NB4 (cell line): ENCODE results near the gene KLHL13.

Experiments
- DNase-seq: peaks from one replicate; pipeline ENCODE4 v3.0.0; 2010; ENCODE audit warnings: low read depth
- H3K4me3 ChIP-seq: one replicate; pipeline ENCODE4 v1.5.1; 2011; ENCODE audit warnings: mild to moderate bottlenecking, low read depth, low read length, moderate library complexity
- CTCF ChIP-seq: IDR thresholded peaks from one replicate; pipeline ENCODE4 v1.5.1; 2012; ENCODE audit warnings: low read depth, low read length
- MYC ChIP-seq: IDR thresholded peaks from 2 replicates; pipeline ENCODE4 v1.6.1; 2011; ENCODE audit warnings: low read depth, low read length
- POLR2A ChIP-seq: IDR thresholded peaks from 2 replicates; pipeline ENCODE4 v1.6.1; 2011; ENCODE audit warnings: mild to moderate bottlenecking; ENCODE audit not compliant: insufficient read length; ENCODE audit errors: extremely low read depth
- TF ChIP-seq, protein P1 (sequence below): IDR thresholded peaks from 2 replicates; pipeline ENCODE4 v1.6.1; 2011; ENCODE audit warnings: low read depth, low read length

The KLHL13 gene

GRCh38 chrX:118062817-118063615 is 53.6 kb downstream of the KLHL13 start:
- no peak overlapping the region for H3K4me3 ChIP-seq
- DNase-seq, result no peak
- TF ChIP-seq, protein P1, sequence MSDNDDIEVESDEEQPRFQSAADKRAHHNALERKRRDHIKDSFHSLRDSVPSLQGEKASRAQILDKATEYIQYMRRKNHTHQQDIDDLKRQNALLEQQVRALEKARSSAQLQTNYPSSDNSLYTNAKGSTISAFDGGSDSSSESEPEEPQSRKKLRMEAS, result no peak
- TF ChIP-seq POLR2A (no peak), MYC (no peak), CTCF (no peak)

GRCh38 chrX:118062048-118062789 is 54.4 kb downstream of the KLHL13 start:
- no peak overlapping the region for H3K4me3 ChIP-seq
- TF ChIP-seq, protein P1, result no peak
- TF ChIP-seq POLR2A (no peak), MYC (no peak), CTCF (no peak)
- DNase-seq, result peak; percentile 1

DNA sequence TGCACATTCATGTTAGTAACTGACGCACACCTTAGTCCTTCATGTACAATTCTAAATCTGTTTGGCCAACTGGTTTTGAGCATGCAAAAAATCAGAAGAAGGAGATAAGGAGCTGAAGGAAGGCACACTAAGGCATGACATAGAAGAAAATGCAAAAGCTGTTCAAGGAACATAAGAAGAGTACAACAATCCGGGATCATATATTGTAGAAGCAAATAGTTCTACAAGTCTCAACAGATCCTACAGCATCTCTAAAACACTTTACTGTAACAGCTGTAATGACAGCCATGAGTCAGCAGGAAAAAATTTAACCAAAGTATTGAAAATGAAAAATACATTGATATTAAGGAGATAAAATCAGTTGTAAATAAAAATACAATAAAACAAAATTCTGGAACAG is 57.7 kb downstream of the KLHL13 start:
- TF ChIP-seq MYC, result no peak
- TF ChIP-seq, protein P1, result no peak
- TF ChIP-seq CTCF, result no peak
- no peak for TF ChIP-seq POLR2A
- DNase-seq, result no peak

DNA sequence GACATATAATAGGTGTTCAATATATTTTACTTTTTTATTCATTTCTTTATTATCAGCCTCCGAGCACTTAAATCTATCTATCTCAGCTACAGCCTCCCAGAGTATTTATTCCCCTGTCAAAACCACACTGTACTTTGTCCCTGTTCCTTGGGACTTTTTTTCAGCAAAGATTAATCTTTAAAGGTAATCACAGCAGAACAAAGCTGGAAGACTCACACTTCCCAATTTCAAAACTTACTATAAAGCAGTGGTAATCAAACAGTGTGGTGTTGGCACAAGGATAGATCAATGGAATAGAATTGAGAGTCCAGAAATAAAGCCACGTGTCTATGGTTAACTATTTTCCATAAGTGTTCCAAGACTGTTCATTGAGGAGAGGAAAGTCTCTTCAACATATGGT is 59.7 kb downstream of the KLHL13 start:
- no peak overlapping the region for H3K4me3 ChIP-seq
- TF ChIP-seq POLR2A (no peak), MYC (no peak), CTCF (no peak)
- TF ChIP-seq, protein P1, result no peak
- DNase-seq, result no peak

More for the DNA sequence above, 57.7 kb downstream of the KLHL13 start:
- H3K4me3 ChIP-seq, result no peak overlapping the region

DNA sequence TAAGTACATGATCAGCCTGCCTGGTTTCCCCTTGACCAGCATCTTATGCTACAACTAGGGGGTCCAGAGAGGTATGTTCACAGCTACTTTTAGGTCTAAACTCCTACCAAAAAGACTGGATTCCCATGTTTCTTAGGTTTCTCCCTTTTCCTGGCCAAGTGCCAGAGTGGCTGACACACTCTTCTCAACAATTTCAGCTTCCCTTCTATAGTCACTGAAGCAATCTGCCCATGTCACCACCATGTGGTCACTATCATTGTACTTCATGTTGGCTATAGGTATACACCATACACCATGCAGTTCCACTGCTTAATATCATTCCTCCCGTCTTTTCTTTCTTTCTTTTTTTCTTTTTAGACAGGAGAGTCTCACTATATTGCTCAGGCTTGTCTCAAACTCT is 66.9 kb downstream of the KLHL13 start:
- peak; percentile 2 for DNase-seq
- no peak overlapping the region for H3K4me3 ChIP-seq
- TF ChIP-seq, protein P1, result no peak
- TF ChIP-seq CTCF (no peak), MYC (no peak), POLR2A (no peak)
